Esophagus (tissue), 2 donors: ENCODE data around the gene RNF150. TPM values are rescaled to one million over a fixed set of nuclear protein-coding genes. Genes with fewer than 3 reads are reported as not detected.

Experiments used
- H3K27ac ChIP-seq, 2 donors: one replicate each; pipeline ENCODE4 v1.5.1; 2013; ENCODE audit warnings: low read depth in 2 of 2, mild to moderate bottlenecking in 2 of 2, inconsistent platforms in 1 of 2, low read length in 1 of 2, moderate library complexity in 1 of 2
- H3K27me3 ChIP-seq, 2 donors: one replicate each; pipeline ENCODE4 v1.6.1; 2013; ENCODE audit warnings: low read length in 2 of 2, control low read depth in 1 of 2, mild to moderate bottlenecking in 1 of 2; ENCODE audit not compliant: insufficient read depth in 2 of 2, control insufficient read depth in 1 of 2
- H3K36me3 ChIP-seq, 2 donors: one replicate each; pipeline ENCODE4 v1.6.1; 2013; ENCODE audit warnings: low read length in 1 of 2; ENCODE audit not compliant: control insufficient read depth in 2 of 2, insufficient read depth in 2 of 2
- H3K4me1 ChIP-seq, 2 donors: one replicate each; pipeline ENCODE4 v1.6.1; 2013; ENCODE audit warnings: low read length in 1 of 2; ENCODE audit not compliant: control insufficient read depth in 2 of 2, insufficient read depth in 2 of 2
- H3K4me3 ChIP-seq, 2 donors: one replicate each; pipeline ENCODE4 v1.5.1; 2013; ENCODE audit warnings: low read length in 2 of 2, mild to moderate bottlenecking in 2 of 2, low read depth in 1 of 2, moderate library complexity in 1 of 2
- H3K9me3 ChIP-seq, 2 donors: one replicate each; pipeline ENCODE4 v1.6.1; 2013; ENCODE audit warnings: mild to moderate bottlenecking in 2 of 2, low read depth in 1 of 2, low read length in 1 of 2, moderate library complexity in 1 of 2; ENCODE audit not compliant: control insufficient read depth in 2 of 2, insufficient read depth in 1 of 2
- WGBS, 2 donors: extraction: QIAGEN DNeasy Blood & Tissue Kit; methylation state at CpG; one replicate each; pipeline ENCODE4 v1.1.7; 2013; 5-methylcytosine and 5-hydroxymethylcytosine counted together
- polyA plus RNA-seq, 2 donors: library from polyadenylated mRNA; stranded (reverse); fragments of 200-250 nt; gene quantifications; one replicate each; pipeline ENCODE4 v1.2.3, GENCODE V29; 2013
- donor health status: healthy with polysubstance abuse.
- donor health status: Bipolar disorder and iron deficiency.

The RNF150 gene
- polyA plus RNA-seq, 2 donors, result 0.41 to 0.87 TPM

- Histone ChIP-seq H3K4me1 (no peaks in the 10 kb centered on the region), H3K9me3 (no peaks in the 10 kb centered on the region), H3K27ac (no peak overlapping the region), H3K4me3 (no peak overlapping the region), H3K36me3 (no peaks in the 10 kb centered on the region), H3K27me3 (no peaks in the 10 kb centered on the region)
- WGBS, 2 donors, result 74% methylated on average over 7 of the region's 7 CpGs
Measured at GRCh38 chr4:140930557-140930956, 202.7 kb downstream of the RNF150 start.

GRCh38 chr4:140930011-140930410 lies 203.3 kb downstream of the RNF150 start:
- no peaks in the 10 kb centered on the region for H3K9me3 ChIP-seq
- no peaks in the 10 kb centered on the region for H3K4me1 ChIP-seq
- no peak overlapping the region for H3K27ac ChIP-seq
- no peaks in the 10 kb centered on the region for H3K36me3 ChIP-seq
- 88 to 96% methylated on average over 3 of the region's 3 CpGs for WGBS, 2 donors
- H3K27me3 ChIP-seq, result no peaks in the 10 kb centered on the region
- H3K4me3 ChIP-seq, result no peak overlapping the region

DNA sequence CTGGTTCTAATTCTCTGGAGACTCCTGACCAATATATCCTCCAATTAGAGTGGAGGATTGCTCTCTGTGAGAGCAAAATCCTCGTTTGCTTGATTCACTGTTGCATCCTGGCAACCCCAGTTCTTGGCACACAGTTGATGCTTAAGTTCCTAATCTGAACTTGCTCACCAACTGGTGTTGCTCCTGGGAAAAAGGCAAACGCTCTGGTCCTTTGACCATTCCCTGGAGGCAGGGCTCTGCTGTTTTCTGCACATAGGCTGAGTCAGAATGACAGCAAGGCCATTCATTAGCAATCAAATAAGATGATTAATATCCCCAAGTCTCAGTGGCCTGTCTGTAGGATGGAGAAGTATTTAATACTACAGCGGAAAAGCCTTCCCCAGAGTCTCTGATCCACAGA lies 204.4 kb downstream of the RNF150 start:
- Histone ChIP-seq H3K4me3 (no peak overlapping the region), H3K9me3 (no peaks in the 10 kb centered on the region), H3K4me1 (no peaks in the 10 kb centered on the region), H3K27ac (no peak overlapping the region), H3K27me3 (no peaks in the 10 kb centered on the region), H3K36me3 (no peaks in the 10 kb centered on the region)
- WGBS, 2 donors, result 38 to 39% methylated on average over 3 of the region's 3 CpGs

DNA sequence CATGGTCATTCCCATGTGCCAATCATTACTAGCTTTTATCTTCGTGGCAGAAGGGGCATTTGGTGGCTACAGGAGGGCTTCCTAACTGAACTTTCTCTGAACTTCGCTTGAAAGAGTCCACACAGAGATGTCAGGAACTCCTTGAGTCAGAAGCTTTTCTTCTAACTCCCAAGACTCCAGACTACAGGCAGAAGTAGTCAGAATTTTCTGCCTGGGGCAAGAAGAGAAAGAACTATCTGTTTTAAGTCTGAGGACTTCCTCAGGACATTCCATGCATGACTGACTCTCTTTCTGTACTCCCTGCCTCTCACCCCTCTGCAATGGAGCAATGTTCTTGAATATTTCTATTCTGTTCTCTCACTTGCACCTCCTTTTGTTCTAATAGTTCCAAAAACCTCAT lies 206.6 kb downstream of the RNF150 start:
- H3K9me3 ChIP-seq, result no peaks in the 10 kb centered on the region
- H3K4me3 ChIP-seq, result no peak overlapping the region
- no peaks in the 10 kb centered on the region for H3K36me3 ChIP-seq
- H3K27me3 ChIP-seq, result no peaks in the 10 kb centered on the region
- no peaks in the 10 kb centered on the region for H3K4me1 ChIP-seq
- no peak overlapping the region for H3K27ac ChIP-seq
- 51 to 62% methylated on average over 2 of the region's 2 CpGs for WGBS, 2 donors

GRCh38 chr4:140925417-140925816 lies 207.9 kb downstream of the RNF150 start:
- Histone ChIP-seq H3K4me1 (no peaks in the 10 kb centered on the region), H3K27me3 (no peaks in the 10 kb centered on the region), H3K27ac (no peak overlapping the region), H3K4me3 (no peak overlapping the region), H3K36me3 (no peaks in the 10 kb centered on the region), H3K9me3 (no peaks in the 10 kb centered on the region)
- 88% methylated on average over 6 of the region's 6 CpGs for WGBS, 2 donors

DNA sequence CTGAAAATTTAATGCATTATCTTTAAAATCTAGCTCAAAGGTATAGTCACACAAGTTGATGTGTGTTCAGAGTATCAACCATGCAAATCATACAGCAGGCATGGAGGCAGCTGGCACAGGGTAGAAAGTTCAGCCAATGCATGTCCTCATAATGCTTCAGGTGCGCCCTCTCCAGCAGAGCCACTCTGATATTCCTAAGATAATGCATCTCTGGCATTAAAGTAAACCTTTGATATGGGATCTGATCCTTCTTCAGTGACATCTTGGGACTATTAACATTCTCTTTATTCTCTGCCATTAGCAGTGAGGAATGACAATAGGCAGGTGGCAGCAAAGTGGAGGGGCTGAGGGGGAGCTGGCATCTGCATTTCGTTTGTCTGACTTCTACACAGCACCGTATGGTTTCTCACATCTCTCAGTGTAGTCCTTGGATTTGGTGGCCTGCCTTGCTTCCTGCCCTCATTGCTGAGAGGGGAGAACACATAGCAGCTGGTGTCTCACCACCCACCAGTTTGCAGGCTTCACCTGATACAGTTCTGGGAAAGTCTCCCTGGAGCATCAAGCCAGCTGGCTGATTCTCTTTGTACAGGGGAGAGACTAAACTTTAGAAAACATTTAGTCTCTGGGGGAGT lies 208.4 kb downstream of the RNF150 start:
- no peaks in the 10 kb centered on the region for H3K36me3 ChIP-seq
- 59 to 69% methylated on average over 3 of the region's 3 CpGs for WGBS, 2 donors
- H3K4me1 ChIP-seq, result no peaks in the 10 kb centered on the region
- no peaks in the 10 kb centered on the region for H3K27me3 ChIP-seq
- no peaks in the 10 kb centered on the region for H3K9me3 ChIP-seq
- no peak overlapping the region for H3K27ac ChIP-seq
- no peak overlapping the region for H3K4me3 ChIP-seq

DNA sequence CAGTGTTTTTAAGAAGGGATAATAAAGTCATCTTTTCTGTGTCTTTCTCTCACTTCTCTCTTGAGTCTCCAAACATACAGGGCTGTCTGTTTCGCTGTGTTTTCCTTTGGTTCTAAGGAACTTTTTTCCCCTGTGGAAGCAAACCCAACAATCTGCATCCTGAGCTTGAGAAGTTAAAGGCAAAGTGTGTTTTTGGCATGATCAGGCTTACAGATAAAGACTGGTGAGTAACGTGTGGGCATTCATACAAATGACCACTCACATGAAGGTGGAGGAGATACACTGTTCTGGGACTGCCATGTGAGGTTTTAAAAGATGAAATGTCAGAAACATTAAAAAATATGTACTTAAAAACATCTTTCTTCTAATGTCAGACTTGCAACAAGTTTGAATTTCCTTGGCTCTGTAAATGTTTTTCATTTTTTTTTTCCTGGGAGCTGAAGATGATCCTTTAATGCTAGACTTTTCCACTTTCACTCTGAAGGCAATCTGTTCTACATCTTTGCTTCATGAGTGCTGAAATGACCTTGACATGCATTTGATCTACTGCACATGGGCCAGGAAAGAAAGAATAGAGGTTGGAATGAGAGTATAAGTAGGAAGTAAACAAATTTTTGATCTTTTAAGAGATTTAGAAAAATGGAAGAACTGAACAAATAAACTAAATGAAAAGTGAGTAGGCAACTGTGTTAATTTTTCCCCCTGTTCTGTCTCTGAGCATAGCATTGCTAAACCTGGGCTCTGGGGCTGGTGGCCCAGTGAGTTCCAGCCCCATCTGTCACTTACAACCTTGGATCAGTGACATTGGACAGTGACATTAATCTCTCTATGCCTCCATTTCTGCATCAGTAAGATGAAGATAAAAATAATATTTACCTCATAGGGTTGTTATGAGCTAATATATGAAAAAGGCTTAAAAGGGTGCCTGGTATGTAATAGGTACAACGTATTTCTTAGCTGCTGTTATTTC lies 226.0 kb downstream of the RNF150 start:
- 76 to 82% methylated on average over 3 of the region's 3 CpGs for WGBS, 2 donors
- Histone ChIP-seq H3K4me1 (no peaks in the 10 kb centered on the region), H3K27me3 (no peaks in the 10 kb centered on the region), H3K9me3 (no peaks in the 10 kb centered on the region), H3K27ac (no peak overlapping the region), H3K36me3 (no peaks in the 10 kb centered on the region), H3K4me3 (no peak overlapping the region)

DNA sequence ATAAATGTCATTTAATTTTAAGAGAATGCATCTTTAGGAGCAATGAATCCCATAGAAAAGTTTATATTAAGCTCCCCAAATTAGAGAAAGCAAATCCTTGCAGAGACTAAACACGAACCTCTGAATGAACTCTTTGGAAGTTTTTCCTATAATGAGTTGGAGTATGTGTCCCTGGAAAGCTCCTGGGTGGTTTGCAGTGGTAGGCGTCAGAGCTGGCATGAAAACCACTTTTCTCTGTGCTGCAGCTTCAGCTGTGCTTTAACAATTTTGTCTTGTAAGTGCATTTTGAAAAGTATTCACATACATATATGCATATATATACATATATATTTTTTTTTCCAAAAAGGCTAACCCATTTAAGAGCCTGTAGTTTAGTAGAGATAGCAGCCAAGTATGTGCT lies 228.4 kb downstream of the RNF150 start:
- Histone ChIP-seq H3K9me3 (no peaks in the 10 kb centered on the region), H3K4me1 (no peaks in the 10 kb centered on the region), H3K4me3 (no peak overlapping the region), H3K36me3 (no peaks in the 10 kb centered on the region), H3K27ac (no peak overlapping the region), H3K27me3 (no peaks in the 10 kb centered on the region)
- WGBS, 2 donors, result 60 to 65% methylated on average over 2 of the region's 2 CpGs

DNA sequence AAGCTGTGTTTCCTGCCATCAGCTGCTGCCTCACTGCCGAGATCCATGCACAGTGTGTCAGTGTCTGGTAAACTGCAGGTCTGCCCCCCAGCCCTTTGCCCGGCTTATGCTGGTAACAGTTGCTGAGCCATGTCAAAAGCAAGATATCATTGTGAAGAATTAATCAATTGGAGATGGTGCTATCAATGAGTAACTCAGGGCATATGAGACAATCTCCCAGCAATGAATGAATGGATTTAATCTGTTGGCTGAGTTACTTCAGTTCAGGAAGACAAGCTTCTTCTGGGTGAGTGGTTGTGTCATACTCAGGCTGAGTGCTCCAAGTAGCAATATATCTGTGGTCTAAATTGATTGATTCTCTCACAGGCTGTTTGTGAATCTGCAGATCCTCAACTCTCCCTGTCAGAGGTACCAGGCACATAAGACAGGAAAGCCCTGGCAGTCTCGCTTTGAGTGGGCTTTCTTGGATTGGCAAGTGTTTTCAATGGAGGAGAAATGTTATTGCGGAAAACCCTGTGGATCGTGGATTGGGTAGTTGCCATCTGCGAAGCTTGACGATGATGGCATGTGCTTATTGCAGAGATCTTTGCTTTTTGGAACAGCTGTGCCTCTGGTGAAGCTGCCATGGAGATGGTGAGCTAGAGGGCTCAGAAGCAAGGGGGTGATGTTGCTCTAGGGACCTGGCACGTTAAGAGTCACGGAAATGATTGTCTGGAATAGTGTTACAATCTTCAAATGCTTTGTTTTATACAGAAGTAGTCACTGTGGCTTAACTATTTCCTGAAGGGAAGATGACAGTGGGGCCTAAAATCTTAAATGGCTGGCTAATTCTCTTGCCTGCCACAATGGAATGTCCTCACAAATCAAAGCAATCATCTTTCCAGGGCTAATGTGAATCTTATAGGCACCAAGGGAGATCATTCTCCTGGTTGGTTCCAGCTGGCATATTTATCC lies 229.5 kb downstream of the RNF150 start:
- 71 to 74% methylated on average over 9 of the region's 9 CpGs for WGBS, 2 donors

More for the DNA sequence above, 229.5 kb downstream of the RNF150 start:
- H3K9me3 ChIP-seq, result no peaks in the 10 kb centered on the region
- no peaks in the 10 kb centered on the region for H3K27me3 ChIP-seq
- H3K4me1 ChIP-seq, result no peaks in the 10 kb centered on the region
- H3K36me3 ChIP-seq, result no peaks in the 10 kb centered on the region
- no peak overlapping the region for H3K27ac ChIP-seq
- no peak overlapping the region for H3K4me3 ChIP-seq
